Measurements from ENCODE around the gene KLF16.
A peak's percentile ranks its signal among the peaks of the same experiment; 100 is the strongest.

KLF16 gene

GRCh38 chr19:1814833-1815604 lies 48.4 kb downstream of the KLF16 start:
- Histone ChIP-seq H3K4me3 (ENCODE audit: low read length) (no peak overlapping the region), H3K23ac (ENCODE audit: low read length) (no peak overlapping the region), H3K27me3 (ENCODE audit: insufficient read depth, low read length, poor library complexity) (no peaks in the 10 kb centered on the region), H4K5ac (ENCODE audit: low read length) (no peak overlapping the region), H3K4ac (ENCODE audit: low read depth, low read length) (no peak overlapping the region), H3K18ac (ENCODE audit: low read length) (no peak overlapping the region), H3K4me2 (ENCODE audit: low read length) (no peak overlapping the region), H3K79me2 (ENCODE audit: control insufficient read depth, insufficient read depth, low read length) (no peaks in the 10 kb centered on the region), H2BK15ac (replicated peaks; ENCODE audit: low read depth) (no peak overlapping the region), H3K4me1 (ENCODE audit: control insufficient read depth, low read depth, low read length) (no peaks in the 10 kb centered on the region), H2AK5ac (ENCODE audit: low read length) (no peak overlapping the region), H3K56ac (ENCODE audit: low read length) (no peak overlapping the region), H2BK5ac (ENCODE audit: low read length) (no peak overlapping the region), H3K9ac (ENCODE audit: low read length) (no peak overlapping the region), H3K79me1 (ENCODE audit: low read length) (no peaks in the 10 kb centered on the region), H4K8ac (ENCODE audit: low read depth, low read length) (no peak overlapping the region), H2BK120ac (ENCODE audit: low read depth, low read length) (no peak overlapping the region), H3K27ac (ENCODE audit: low read depth, low read length) (no peak overlapping the region), H3K36me3 (ENCODE audit: control insufficient read depth, insufficient read depth, low read length) (peaks cover 7% of the 10 kb centered on the region)
- no peak for DNase-seq
- WGBS (ENCODE audit: extremely low coverage, insufficient coverage, low lambda C conversion rate) = no CpG with 5 or more reads among the region's 26 CpGs

GRCh38 chr19:1814391-1814790 lies 49.0 kb downstream of the KLF16 start:
- no peak overlapping the region for H2BK120ac ChIP-seq (ENCODE audit: low read depth, low read length)
- no peak overlapping the region for H3K56ac ChIP-seq (ENCODE audit: low read length)
- no peak overlapping the region for H4K5ac ChIP-seq (ENCODE audit: low read length)
- H3K79me1 ChIP-seq (ENCODE audit: low read length) = no peaks in the 10 kb centered on the region
- H3K27ac ChIP-seq (ENCODE audit: low read depth, low read length) = no peak overlapping the region
- no peak overlapping the region for H3K4me3 ChIP-seq (ENCODE audit: low read length)
- H3K9ac ChIP-seq (ENCODE audit: low read length) = no peak overlapping the region
- H3K79me2 ChIP-seq (ENCODE audit: control insufficient read depth, insufficient read depth, low read length) = no peaks in the 10 kb centered on the region
- no peak overlapping the region for H3K4ac ChIP-seq (ENCODE audit: low read depth, low read length)
- peaks cover 7% of the 10 kb centered on the region for H3K36me3 ChIP-seq (ENCODE audit: control insufficient read depth, insufficient read depth, low read length)
- H3K18ac ChIP-seq (ENCODE audit: low read length) = no peak overlapping the region
- H2BK5ac ChIP-seq (ENCODE audit: low read length) = no peak overlapping the region
- no peak overlapping the region for H3K4me2 ChIP-seq (ENCODE audit: low read length)
- no CpG with 5 or more reads among the region's 10 CpGs for WGBS (ENCODE audit: extremely low coverage, insufficient coverage, low lambda C conversion rate)
- no peak overlapping the region for H3K23ac ChIP-seq (ENCODE audit: low read length)
- H3K4me1 ChIP-seq (ENCODE audit: control insufficient read depth, low read depth, low read length) = no peaks in the 10 kb centered on the region
- no peak for DNase-seq
- H3K27me3 ChIP-seq (ENCODE audit: insufficient read depth, low read length, poor library complexity) = no peaks in the 10 kb centered on the region
- no peak overlapping the region for H2AK5ac ChIP-seq (ENCODE audit: low read length)
- H4K8ac ChIP-seq (ENCODE audit: low read depth, low read length) = no peak overlapping the region
- H2BK15ac ChIP-seq (replicated peaks; ENCODE audit: low read depth) = no peak overlapping the region

- no peaks in the 10 kb centered on the region for H3K79me2 ChIP-seq (ENCODE audit: control insufficient read depth, insufficient read depth, low read length)
- H3K18ac ChIP-seq (ENCODE audit: low read length) = no peak overlapping the region
- H2BK15ac ChIP-seq (replicated peaks; ENCODE audit: low read depth) = no peak overlapping the region
- DNase-seq = no peak
- peak overlapping the region; percentile 85 for H3K23ac ChIP-seq (ENCODE audit: low read length)
- H3K4me2 ChIP-seq (ENCODE audit: low read length) = peak overlapping the region; percentile 87
- H3K4me3 ChIP-seq (ENCODE audit: low read length) = no peak overlapping the region
- H4K8ac ChIP-seq (ENCODE audit: low read depth, low read length) = no peak overlapping the region
- H2BK5ac ChIP-seq (ENCODE audit: low read length) = no peak overlapping the region
- no peak overlapping the region for H2AK5ac ChIP-seq (ENCODE audit: low read length)
- no peak overlapping the region for H3K27ac ChIP-seq (ENCODE audit: low read depth, low read length)
- H3K9ac ChIP-seq (ENCODE audit: low read length) = peak overlapping the region; percentile 48
- H3K4ac ChIP-seq (ENCODE audit: low read depth, low read length) = no peak overlapping the region
- peak overlapping the region; percentile 77 for H3K56ac ChIP-seq (ENCODE audit: low read length)
- peaks cover 7% of the 10 kb centered on the region for H3K36me3 ChIP-seq (ENCODE audit: control insufficient read depth, insufficient read depth, low read length)
- no CpG with 5 or more reads among the region's 21 CpGs for WGBS (ENCODE audit: extremely low coverage, insufficient coverage, low lambda C conversion rate)
- H3K4me1 ChIP-seq (ENCODE audit: control insufficient read depth, low read depth, low read length) = no peaks in the 10 kb centered on the region
- no peaks in the 10 kb centered on the region for H3K79me1 ChIP-seq (ENCODE audit: low read length)
- H3K27me3 ChIP-seq (ENCODE audit: insufficient read depth, low read length, poor library complexity) = no peaks in the 10 kb centered on the region
- no peak overlapping the region for H2BK120ac ChIP-seq (ENCODE audit: low read depth, low read length)
- H4K5ac ChIP-seq (ENCODE audit: low read length) = no peak overlapping the region
Measured at GRCh38 chr19:1813192-1814182, 49.9 kb downstream of the KLF16 start.

- Histone ChIP-seq H4K5ac (ENCODE audit: low read length) (no peak overlapping the region), H3K79me1 (ENCODE audit: low read length) (no peaks in the 10 kb centered on the region), H4K8ac (ENCODE audit: low read depth, low read length) (no peak overlapping the region), H3K79me2 (ENCODE audit: control insufficient read depth, insufficient read depth, low read length) (no peaks in the 10 kb centered on the region), H3K18ac (ENCODE audit: low read length) (no peak overlapping the region), H3K23ac (ENCODE audit: low read length) (no peak overlapping the region), H2BK120ac (ENCODE audit: low read depth, low read length) (no peak overlapping the region), H3K4me1 (ENCODE audit: control insufficient read depth, low read depth, low read length) (no peaks in the 10 kb centered on the region), H3K36me3 (ENCODE audit: control insufficient read depth, insufficient read depth, low read length) (peaks cover 7% of the 10 kb centered on the region), H3K27me3 (ENCODE audit: insufficient read depth, low read length, poor library complexity) (no peaks in the 10 kb centered on the region), H2AK5ac (ENCODE audit: low read length) (no peak overlapping the region), H3K4me3 (ENCODE audit: low read length) (no peak overlapping the region), H3K9ac (ENCODE audit: low read length) (peak overlapping the region; percentile 48), H3K27ac (ENCODE audit: low read depth, low read length) (no peak overlapping the region), H3K4me2 (ENCODE audit: low read length) (peak overlapping the region; percentile 87), H2BK5ac (ENCODE audit: low read length) (no peak overlapping the region), H3K56ac (ENCODE audit: low read length) (peak overlapping the region; percentile 77), H3K4ac (ENCODE audit: low read depth, low read length) (no peak overlapping the region), H2BK15ac (replicated peaks; ENCODE audit: low read depth) (no peak overlapping the region)
- no CpG with 5 or more reads among the region's 47 CpGs for WGBS (ENCODE audit: extremely low coverage, insufficient coverage, low lambda C conversion rate)
- DNase-seq = peak; percentile 98
Measured at GRCh38 chr19:1812426-1813191, 50.8 kb downstream of the KLF16 start.

- no peak within 1 kb of the TSS for H3K18ac ChIP-seq (ENCODE audit: low read length)
- H3K23ac ChIP-seq (ENCODE audit: low read length) = no peak within 1 kb of the TSS
- H3K56ac ChIP-seq (ENCODE audit: low read length) = peak within 1 kb of the TSS; percentile 77
- no peak within 1 kb of the TSS for H2BK5ac ChIP-seq (ENCODE audit: low read length)
- H3K9ac ChIP-seq (ENCODE audit: low read length) = peak within 1 kb of the TSS; percentile 48
- H3K36me3 ChIP-seq (ENCODE audit: control insufficient read depth, insufficient read depth, low read length) = peaks cover 5% of the 10 kb centered on the region
- H3K4me1 ChIP-seq (ENCODE audit: control insufficient read depth, low read depth, low read length) = no peaks in the 10 kb centered on the region
- no peak within 1 kb of the TSS for H3K4me3 ChIP-seq (ENCODE audit: low read length)
- H3K4me2 ChIP-seq (ENCODE audit: low read length) = peak within 1 kb of the TSS; percentile 87
- H2AK5ac ChIP-seq (ENCODE audit: low read length) = no peak within 1 kb of the TSS
- H3K27ac ChIP-seq (ENCODE audit: low read depth, low read length) = no peak within 1 kb of the TSS
- no peaks in the 10 kb centered on the region for H3K79me2 ChIP-seq (ENCODE audit: control insufficient read depth, insufficient read depth, low read length)
- no peak within 1 kb of the TSS for H2BK120ac ChIP-seq (ENCODE audit: low read depth, low read length)
- no peak within 1 kb of the TSS for H3K4ac ChIP-seq (ENCODE audit: low read depth, low read length)
- no peak within 1 kb of the TSS for H4K5ac ChIP-seq (ENCODE audit: low read length)
- H3K79me1 ChIP-seq (ENCODE audit: low read length) = no peaks in the 10 kb centered on the region
- DNase-seq = no peak
- no CpG with 5 or more reads among the region's 48 CpGs for WGBS (ENCODE audit: extremely low coverage, insufficient coverage, low lambda C conversion rate)
- H4K8ac ChIP-seq (ENCODE audit: low read depth, low read length) = no peak within 1 kb of the TSS
- H3K27me3 ChIP-seq (ENCODE audit: insufficient read depth, low read length, poor library complexity) = no peaks in the 10 kb centered on the region
- H2BK15ac ChIP-seq (replicated peaks; ENCODE audit: low read depth) = no peak within 1 kb of the TSS
Measured at GRCh38 chr19:1811942-1812425, 51.4 kb downstream of the KLF16 start, which contains the start of gene ATP8B3. Gene ATP8B3 (minus strand): TSS chr19:1812276. CDS start chr19:1811736, 540 bp downstream.
